GM12878 (cell line): ENCODE data around the gene TANC1. TPM values are rescaled to one million over a fixed set of nuclear protein-coding genes. Genes with fewer than 3 reads are reported as not detected.

Experiments used
- ATAC-seq: fragments of 200-7000 bp; cut with Tn5 transposase; 3 replicates; pipeline ENCODE4 v1.9.1; 2020; ENCODE audit warnings: mild to moderate bottlenecking, moderate library complexity
- BruUV-seq: library from RNA; stranded (reverse); fragments of 400-500 nt; replicated peaks from 2 replicates; lab custom pipeline; 2021; lab: Mats Ljungman, UMichigan
- CTCF ChIA-PET: fragments of 300-600 bp; sonication (Branson Sonifier 250); formaldehyde crosslinking; extraction: SDS; loops from one replicate; lab custom pipeline; 2021; ENCODE audit warnings: inconsistent platforms; lab: Yijun Ruan, JAX
- POLR2A ChIA-PET: fragments of 350-600 bp; formaldehyde crosslinking; extraction: SDS; loops from one replicate; lab custom pipeline; 2021; ENCODE audit warnings: inconsistent platforms; lab: Charles Lee
- RAD21 ChIA-PET: fragments of 300-600 bp; sonication (Branson Sonifier 250); formaldehyde crosslinking; loops from one replicate; lab custom pipeline; 2023; ENCODE audit warnings: antibody characterized with exemption; ENCODE audit not compliant: unreplicated experiment; lab: Charles Lee
- SMC1A ChIA-PET: fragments of 300-600 bp; sonication (Branson Sonifier 250); formaldehyde crosslinking; loops from one replicate; lab custom pipeline; 2023; ENCODE audit not compliant: unreplicated experiment, uncharacterized antibody; lab: Charles Lee
- DNase-seq: peaks from one replicate; pipeline ENCODE4 v3.0.0-alpha.2; 2011; ENCODE audit warnings: low read depth, low spot score
- FAIRE-seq: peaks from 3 replicates; lab custom pipeline; 2011; peaks lifted over from hg19 to GRCh38; lab: Jason Lieb, UNC
- H2AFZ ChIP-seq: 2 replicates; pipeline ENCODE4 v1.6.0; 2011; ENCODE audit warnings: low read depth, low read length, control low read depth; ENCODE audit not compliant: control insufficient read depth
- H3K27ac ChIP-seq: 2 replicates; pipeline ENCODE4 v1.5.1; 2011; ENCODE audit warnings: control low read depth; ENCODE audit not compliant: control insufficient read depth, insufficient read depth
- H3K27me3 ChIP-seq, 2 experiments: replicated peaks in 1 of 2; 2 replicates each; pipeline versions ENCODE4 v1.6.0 to v1.6.1; 2011; ENCODE audit warnings: low read length in 1 of 2; ENCODE audit not compliant: control insufficient read depth in 2 of 2, insufficient read depth in 2 of 2
- H3K36me3 ChIP-seq, 2 experiments: 2 replicates each; pipeline ENCODE4 v1.5.1; 2011; ENCODE audit warnings: low read length in 1 of 2; ENCODE audit not compliant: control insufficient read depth in 2 of 2, insufficient read depth in 2 of 2
- H3K4me1 ChIP-seq: 2 replicates; pipeline ENCODE4 v1.6.1; 2011; ENCODE audit warnings: mild to moderate bottlenecking, low read length, moderate library complexity, mixed read lengths; ENCODE audit not compliant: control insufficient read depth, insufficient read depth
- H3K4me2 ChIP-seq: 2 replicates; pipeline ENCODE4 v1.6.0; 2011; ENCODE audit warnings: control low read depth; ENCODE audit not compliant: control insufficient read depth, insufficient read depth
- H3K4me3 ChIP-seq: fragments of 200-600 bp; sonication (generic); 2 replicates; pipeline ENCODE4 v1.5.1; 2016
- H3K79me2 ChIP-seq: 2 replicates; pipeline ENCODE4 v1.6.0; 2011; ENCODE audit warnings: low read length; ENCODE audit not compliant: control insufficient read depth, insufficient read depth
- H3K9ac ChIP-seq: 2 replicates; pipeline ENCODE4 v1.8.0; 2011; ENCODE audit warnings: low read length, control low read depth, mixed read lengths; ENCODE audit not compliant: control insufficient read depth, insufficient read depth
- H3K9me3 ChIP-seq: replicated peaks from 3 replicates; pipeline ENCODE4 v1.5.1; 2011; ENCODE audit warnings: mild to moderate bottlenecking, low read length; ENCODE audit not compliant: control insufficient read depth, insufficient read depth
- H4K20me1 ChIP-seq: 2 replicates; pipeline ENCODE4 v1.6.0; 2011; ENCODE audit not compliant: control insufficient read depth, insufficient read depth
- CREB1 ChIP-seq: IDR thresholded peaks from 2 replicates; pipeline ENCODE4 v1.6.1; 2012; ENCODE audit warnings: low read depth, mild to moderate bottlenecking, inconsistent platforms
- CTCF ChIP-seq, 3 experiments: IDR thresholded peaks in 2 of 3; conservative IDR thresholded peaks in 1 of 3; 2 replicates each; pipeline ENCODE4 v1.5.1; 2011; ENCODE audit warnings: low read depth in 3 of 3, low read length in 3 of 3, mild to moderate bottlenecking in 3 of 3, control low read depth in 2 of 3, moderate library complexity in 2 of 3, inconsistent platforms in 1 of 3, mixed read lengths in 1 of 3; ENCODE audit not compliant: control insufficient read depth in 2 of 3, insufficient read depth in 1 of 3; ENCODE audit errors: extremely low read depth in 1 of 3
- E4F1 ChIP-seq: fragments of 450-650 bp; IDR thresholded peaks from 2 replicates; pipeline ENCODE4 v1.6.1; 2018; ENCODE audit warnings: borderline replicate concordance, mild to moderate bottlenecking; ENCODE audit not compliant: partially characterized antibody
- EED ChIP-seq: sonication (generic); IDR thresholded peaks from 2 replicates; pipeline ENCODE4 v1.6.1; 2016; ENCODE audit warnings: antibody characterized with exemption, low read depth
- EP300 ChIP-seq, 2 experiments: fragments of 150-350 bp in 1 of 2; IDR thresholded peaks; 2 replicates each; pipeline ENCODE4 v1.6.1; 2011 to 2012; ENCODE audit warnings: low read depth in 2 of 2, low read length in 2 of 2, borderline replicate concordance in 1 of 2, improper control_type of control experiment in 1 of 2, inconsistent platforms in 1 of 2; ENCODE audit not compliant: control insufficient read depth in 1 of 2
- FOXM1 ChIP-seq: IDR thresholded peaks from 2 replicates; pipeline ENCODE4 v1.6.1; 2012; ENCODE audit warnings: low read depth, mild to moderate bottlenecking, inconsistent platforms, low read length, moderate library complexity
- MYB ChIP-seq: fragments of 150-350 bp; IDR thresholded peaks from 2 replicates; pipeline ENCODE4 v1.6.1; 2014; ENCODE audit warnings: mild to moderate bottlenecking, low read depth, low read length, borderline replicate concordance
- NBN ChIP-seq: fragments of 450-650 bp; IDR thresholded peaks from 2 replicates; pipeline ENCODE4 v1.6.1; 2016
- RAD21 ChIP-seq: IDR thresholded peaks from 2 replicates; pipeline ENCODE4 v1.6.1; 2011; ENCODE audit warnings: mild to moderate bottlenecking, low read depth, low read length, moderate library complexity; ENCODE audit not compliant: insufficient read depth
- RUNX3 ChIP-seq: IDR thresholded peaks from 2 replicates; pipeline ENCODE4 v1.6.1; 2012; ENCODE audit warnings: low read length, inconsistent platforms
- SPI1 ChIP-seq: IDR thresholded peaks from 2 replicates; pipeline ENCODE4 v1.6.1; 2011; ENCODE audit warnings: low read depth, mild to moderate bottlenecking, low read length, moderate library complexity, borderline replicate concordance; ENCODE audit not compliant: insufficient read depth
- WGBS: methylation state at CpG from one replicate; pipeline ENCODE4 v1.1.6; 2016; ENCODE audit warnings: low lambda C conversion rate; ENCODE audit not compliant: insufficient replicate concordance, insufficient coverage; ENCODE audit errors: missing lambda C conversion rate; 5-methylcytosine and 5-hydroxymethylcytosine counted together
- in situ Hi-C: fragments of 300-500 bp; cut with MboI; formaldehyde crosslinking; loops from 9 replicates; pipeline ENCODE4 v1.14.3; 2018; ENCODE audit warnings: mixed read lengths
- intact Hi-C: fragments of 100-400 bp; cut with micrococcal nuclease; formaldehyde crosslinking; loops from one replicate; pipeline ENCODE4 v1.14.2; 2022; ENCODE audit not compliant: unreplicated experiment
- polyA plus RNA-seq, 11 experiments: library from polyadenylated mRNA; depleted of rRNA in 4 of 11; unstranded in 6 of 11; stranded (reverse) in 5 of 11; fragments of >200 nt; fragmentation: Nextera tagmentation in 4 of 11; fragmentation: Illumina TruSeq in 1 of 11; extraction: Ambion mirVana in 4 of 11; extraction: Trizol in 1 of 11; gene quantifications; 1 replicate in 1 of 11; 2 replicates in 10 of 11; pipeline versions ENCODE4 v1.2.1 to v1.2.3, GENCODE V29; 2011 to 2016; ENCODE audit warnings: inconsistent platforms in 2 of 11, missing spikeins in 2 of 11, low read depth in 1 of 11
- total RNA-seq, 4 experiments: library from RNA; depleted of rRNA in 3 of 4; stranded (reverse); fragments of >200 nt in 3 of 4; fragmentation: Illumina TruSeq in 1 of 4; extraction: Trizol in 1 of 4; gene quantifications; 2 replicates each; pipeline versions ENCODE4 v1.2.1 to v1.2.3, GENCODE V29; 2013 to 2021

Gene TANC1
- total and polyA plus RNA-seq, 10 of the 15 experiments (the other 5 are each of a cell fraction or from before 2014, with no cell fraction given) = 0.05 to 5.0 (median 0.34) TPM

- in situ Hi-C loops (no loop called here), intact Hi-C loops (no loop called here)
- no TSS peak for BruUV-seq
- H3K27ac ChIP-seq = no peak overlapping the region
- DNase-seq (no peak), FAIRE-seq (no peak), ATAC-seq (no peak)
- H3K4me3 ChIP-seq = no peak overlapping the region
- no peaks in the 10 kb centered on the region for H3K36me3 ChIP-seq
- ChIA-PET CTCF (no interaction called here), RAD21 (no interaction called here), SMC1A (no interaction called here), POLR2A (no interaction called here)
- H3K79me2 ChIP-seq = no peaks in the 10 kb centered on the region
- no peaks in the 10 kb centered on the region for H3K9me3 ChIP-seq
- 60% methylated on average over 6 of the region's 6 CpGs for WGBS
- TF ChIP-seq SPI1 (no peak), CREB1 (no peak), RAD21 (no peak), EP300 (IDR thresholded peaks at IDR 0.05; ENCODE audit: borderline replicate concordance in 1 of 2, control insufficient read depth in 1 of 2, low read depth in 2 of 2, low read length in 2 of 2) (no peak), CTCF (IDR thresholded peaks at IDR 0.05 in 2 of 3, conservative IDR thresholded peaks at IDR 0.05 in 1 of 3; ENCODE audit: control insufficient read depth in 2 of 3, extremely low read depth in 1 of 3, insufficient read depth in 1 of 3, low read depth in 3 of 3, low read length in 3 of 3) (no peak), NBN (no peak), RUNX3 (no peak), MYB (no peak), E4F1 (no peak), EED (no peak), FOXM1 (no peak)
- no peak overlapping the region for H2AFZ ChIP-seq
- no peaks in the 10 kb centered on the region for H3K4me1 ChIP-seq
- no peaks in the 10 kb centered on the region for H4K20me1 ChIP-seq
- H3K9ac ChIP-seq = no peak overlapping the region
- no peaks in the 10 kb centered on the region for H3K27me3 ChIP-seq
- no peak overlapping the region for H3K4me2 ChIP-seq
Measured at GRCh38 chr2:159218389-159218788, 249.9 kb downstream of the TANC1 start.
